ENCODE measurements around the gene ANKEF1.

Gene ANKEF1

DNA sequence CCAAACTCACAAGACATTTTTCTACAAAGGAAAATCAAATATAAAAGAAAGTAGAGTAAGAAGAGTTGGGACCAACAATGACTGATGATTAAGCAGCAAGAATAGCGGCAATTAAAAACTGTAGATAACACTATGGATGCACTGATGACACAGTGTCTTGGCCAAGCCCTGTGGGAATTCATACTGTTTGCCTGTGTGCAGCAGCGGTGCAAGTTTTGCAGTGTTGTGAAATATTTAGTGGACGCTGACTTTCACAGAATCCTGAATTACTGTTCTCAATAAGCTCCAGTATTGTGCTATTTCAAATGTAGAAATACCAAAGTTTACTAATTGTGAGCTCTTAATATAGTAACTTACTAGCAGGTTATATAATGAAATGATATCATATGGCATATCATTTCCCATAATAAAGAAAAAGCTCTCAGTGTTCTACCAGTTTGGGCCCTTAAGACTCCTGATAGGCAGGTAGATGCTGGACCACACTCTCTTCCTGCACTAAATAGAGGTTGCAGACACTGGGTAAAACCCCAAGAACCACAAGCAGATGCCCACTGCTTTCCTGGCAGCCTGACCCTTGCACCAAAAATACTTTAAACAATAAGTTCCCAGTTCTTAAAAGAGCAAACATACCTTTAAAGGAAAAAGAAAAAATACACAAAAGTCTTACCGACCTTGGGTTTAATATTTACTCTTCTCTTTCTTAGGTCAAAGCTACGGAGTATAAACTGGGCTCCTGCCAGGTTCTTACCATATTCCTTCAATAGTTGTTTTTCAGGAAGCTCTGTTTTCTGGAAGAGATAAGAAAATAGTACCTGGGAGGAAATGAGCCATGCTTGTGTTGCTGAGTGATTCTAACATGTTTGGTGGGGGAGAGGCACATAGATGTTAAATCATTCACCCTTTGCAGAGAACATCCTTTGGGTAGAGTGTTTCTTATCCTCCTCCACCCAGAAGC lies 41.6 kb downstream of the ANKEF1 start:
- Histone ChIP-seq H3K27me3 (ENCODE audit: insufficient read depth, low read length) (no peaks in the 10 kb centered on the region), H3K4me2 (ENCODE audit: low read length) (no peak overlapping the region), H3K4me3 (ENCODE audit: low read depth, low read length, poor library complexity, severe bottlenecking) (no peak overlapping the region)

GRCh38 chr20:10077081-10077471 lies 42.3 kb downstream of the ANKEF1 start:
- H3K9me3 ChIP-seq (ENCODE audit: low read length) = no peaks in the 10 kb centered on the region
- H3K27ac ChIP-seq (ENCODE audit: low read depth, low read length, poor library complexity, severe bottlenecking) = no peak overlapping the region
- H3K4me3 ChIP-seq (ENCODE audit: low read depth, low read length, poor library complexity, severe bottlenecking) = no peak overlapping the region
- TF ChIP-seq EZH2 (IDR thresholded peaks at IDR 0.05; ENCODE audit: borderline replicate concordance, low read length) = no peak
- TF ChIP-seq, protein P1, sequence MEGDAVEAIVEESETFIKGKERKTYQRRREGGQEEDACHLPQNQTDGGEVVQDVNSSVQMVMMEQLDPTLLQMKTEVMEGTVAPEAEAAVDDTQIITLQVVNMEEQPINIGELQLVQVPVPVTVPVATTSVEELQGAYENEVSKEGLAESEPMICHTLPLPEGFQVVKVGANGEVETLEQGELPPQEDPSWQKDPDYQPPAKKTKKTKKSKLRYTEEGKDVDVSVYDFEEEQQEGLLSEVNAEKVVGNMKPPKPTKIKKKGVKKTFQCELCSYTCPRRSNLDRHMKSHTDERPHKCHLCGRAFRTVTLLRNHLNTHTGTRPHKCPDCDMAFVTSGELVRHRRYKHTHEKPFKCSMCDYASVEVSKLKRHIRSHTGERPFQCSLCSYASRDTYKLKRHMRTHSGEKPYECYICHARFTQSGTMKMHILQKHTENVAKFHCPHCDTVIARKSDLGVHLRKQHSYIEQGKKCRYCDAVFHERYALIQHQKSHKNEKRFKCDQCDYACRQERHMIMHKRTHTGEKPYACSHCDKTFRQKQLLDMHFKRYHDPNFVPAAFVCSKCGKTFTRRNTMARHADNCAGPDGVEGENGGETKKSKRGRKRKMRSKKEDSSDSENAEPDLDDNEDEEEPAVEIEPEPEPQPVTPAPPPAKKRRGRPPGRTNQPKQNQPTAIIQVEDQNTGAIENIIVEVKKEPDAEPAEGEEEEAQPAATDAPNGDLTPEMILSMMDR (IDR thresholded peaks at IDR 0.05; ENCODE audit: low read length) = peak; percentile 59
- no peaks in the 10 kb centered on the region for H3K79me2 ChIP-seq (ENCODE audit: insufficient read depth, low read length)
- no peak overlapping the region for H3K9ac ChIP-seq (ENCODE audit: low read length)
- no peak overlapping the region for H3K4me2 ChIP-seq (ENCODE audit: low read length)
- H3K27me3 ChIP-seq (ENCODE audit: insufficient read depth, low read length) = no peaks in the 10 kb centered on the region
- no peaks in the 10 kb centered on the region for H3K36me3 ChIP-seq (ENCODE audit: insufficient read depth, low read length)
- no peak overlapping the region for H2AFZ ChIP-seq (ENCODE audit: low read length)
- H3K4me1 ChIP-seq (ENCODE audit: insufficient read depth, low read length, severe bottlenecking) = no peaks in the 10 kb centered on the region
- no peaks in the 10 kb centered on the region for H3F3A ChIP-seq (ENCODE audit: insufficient read depth, low read length)
- H3K9me2 ChIP-seq (ENCODE audit: low read depth, low read length) = no peaks in the 10 kb centered on the region
- no peaks in the 10 kb centered on the region for H4K20me1 ChIP-seq (ENCODE audit: insufficient read depth, low read length)

More for the DNA sequence above, 41.6 kb downstream of the ANKEF1 start:
- Histone ChIP-seq H3K79me2 (ENCODE audit: insufficient read depth, low read length) (no peaks in the 10 kb centered on the region), H4K20me1 (ENCODE audit: insufficient read depth, low read length) (no peaks in the 10 kb centered on the region), H3K9me2 (ENCODE audit: low read depth, low read length) (no peaks in the 10 kb centered on the region), H3K36me3 (ENCODE audit: insufficient read depth, low read length) (no peaks in the 10 kb centered on the region), H3K27ac (ENCODE audit: low read depth, low read length, poor library complexity, severe bottlenecking) (no peak overlapping the region), H3K9me3 (ENCODE audit: low read length) (no peaks in the 10 kb centered on the region), H3K4me1 (ENCODE audit: insufficient read depth, low read length, severe bottlenecking) (no peaks in the 10 kb centered on the region), H2AFZ (ENCODE audit: low read length) (no peak overlapping the region), H3F3A (ENCODE audit: insufficient read depth, low read length) (no peaks in the 10 kb centered on the region), H3K9ac (ENCODE audit: low read length) (no peak overlapping the region)
- TF ChIP-seq, protein P1 (IDR thresholded peaks at IDR 0.05; ENCODE audit: low read length) = no peak
- no peak for TF ChIP-seq EZH2 (IDR thresholded peaks at IDR 0.05; ENCODE audit: borderline replicate concordance, low read length)

DNA sequence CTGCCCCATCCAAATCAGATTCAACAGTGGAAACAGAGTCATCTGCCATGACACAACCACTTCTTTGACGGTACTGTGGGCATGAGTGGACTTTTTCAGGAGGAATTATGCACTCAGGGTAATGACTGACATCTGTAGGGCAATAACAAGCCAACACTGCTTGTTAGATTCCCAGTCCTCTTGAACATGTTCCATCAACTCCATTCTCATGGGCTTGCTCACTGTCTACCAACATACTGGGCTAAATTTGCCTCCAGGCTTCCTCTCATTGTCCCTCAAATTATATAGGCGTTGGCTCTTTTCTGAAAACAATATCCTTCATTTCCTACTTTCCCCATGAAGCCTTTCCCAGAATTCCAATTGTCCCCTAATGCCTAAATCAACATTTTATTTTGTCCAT lies 43.1 kb downstream of the ANKEF1 start:
- H2AFZ ChIP-seq (ENCODE audit: low read length) = no peak overlapping the region
- H3K4me3 ChIP-seq (ENCODE audit: low read depth, low read length, poor library complexity, severe bottlenecking) = no peak overlapping the region
- H3K36me3 ChIP-seq (ENCODE audit: insufficient read depth, low read length) = no peaks in the 10 kb centered on the region
- no peak overlapping the region for H3K9ac ChIP-seq (ENCODE audit: low read length)
- no peaks in the 10 kb centered on the region for H3K79me2 ChIP-seq (ENCODE audit: insufficient read depth, low read length)
- TF ChIP-seq, protein P1 (IDR thresholded peaks at IDR 0.05; ENCODE audit: low read length) = no peak
- no peak for TF ChIP-seq EZH2 (IDR thresholded peaks at IDR 0.05; ENCODE audit: borderline replicate concordance, low read length)
- H3K9me2 ChIP-seq (ENCODE audit: low read depth, low read length) = no peaks in the 10 kb centered on the region
- H3K27me3 ChIP-seq (ENCODE audit: insufficient read depth, low read length) = no peaks in the 10 kb centered on the region
- H3K9me3 ChIP-seq (ENCODE audit: low read length) = no peaks in the 10 kb centered on the region
- H3F3A ChIP-seq (ENCODE audit: insufficient read depth, low read length) = no peaks in the 10 kb centered on the region
- no peaks in the 10 kb centered on the region for H4K20me1 ChIP-seq (ENCODE audit: insufficient read depth, low read length)
- no peaks in the 10 kb centered on the region for H3K4me1 ChIP-seq (ENCODE audit: insufficient read depth, low read length, severe bottlenecking)
- no peak overlapping the region for H3K27ac ChIP-seq (ENCODE audit: low read depth, low read length, poor library complexity, severe bottlenecking)
- no peak overlapping the region for H3K4me2 ChIP-seq (ENCODE audit: low read length)

Measured in OCI-LY1 (cell line).